Tibial nerve (tissue), 4 donors: ENCODE results near the gene PLB1.

Experiments used
- CTCF ChIP-seq, 5 experiments: fragments of 200-600 bp in 3 of 5; fragments of 450-650 bp in 2 of 5; sonication (generic) in 3 of 5; IDR thresholded peaks; one replicate each; pipeline ENCODE4 v1.5.1; 2016 to 2019; ENCODE audit warnings: antibody characterized with exemption in 5 of 5, mild to moderate bottlenecking in 3 of 5, moderate library complexity in 2 of 5
- EP300 ChIP-seq, 2 donors: sonication (generic); formaldehyde crosslinking; IDR thresholded peaks; one replicate each; pipeline ENCODE4 v1.6.1; 2017; ENCODE audit warnings: antibody characterized with exemption in 2 of 2, mild to moderate bottlenecking in 1 of 2

GRCh38 chr2:28499282-28499681 lies 3.4 kb downstream of the PLB1 start:
- TF ChIP-seq CTCF (IDR thresholded peaks at IDR 0.05): no peak
- TF ChIP-seq EP300 (IDR thresholded peaks at IDR 0.05): no peak
